DOHH2 (cell line): Measurements from ENCODE around the gene SLIT1.

Experiments
- EZH2phosphoT487 ChIP-seq: fragments of 200-600 bp; sonication (generic); IDR thresholded peaks from 2 replicates; pipeline ENCODE4 v1.6.1; 2017; ENCODE audit warnings: borderline replicate concordance, mild to moderate bottlenecking, antibody characterized with exemption, low read length, moderate library complexity, mixed read lengths
- TF ChIP-seq, protein P1 (sequence below): fragments of 200-600 bp; sonication (generic); IDR thresholded peaks from one replicate; pipeline ENCODE4 v1.5.1; 2014; ENCODE audit warnings: antibody characterized with exemption, mild to moderate bottlenecking, low read depth, low read length; ENCODE audit not compliant: poor library complexity, severe bottlenecking

DNA sequence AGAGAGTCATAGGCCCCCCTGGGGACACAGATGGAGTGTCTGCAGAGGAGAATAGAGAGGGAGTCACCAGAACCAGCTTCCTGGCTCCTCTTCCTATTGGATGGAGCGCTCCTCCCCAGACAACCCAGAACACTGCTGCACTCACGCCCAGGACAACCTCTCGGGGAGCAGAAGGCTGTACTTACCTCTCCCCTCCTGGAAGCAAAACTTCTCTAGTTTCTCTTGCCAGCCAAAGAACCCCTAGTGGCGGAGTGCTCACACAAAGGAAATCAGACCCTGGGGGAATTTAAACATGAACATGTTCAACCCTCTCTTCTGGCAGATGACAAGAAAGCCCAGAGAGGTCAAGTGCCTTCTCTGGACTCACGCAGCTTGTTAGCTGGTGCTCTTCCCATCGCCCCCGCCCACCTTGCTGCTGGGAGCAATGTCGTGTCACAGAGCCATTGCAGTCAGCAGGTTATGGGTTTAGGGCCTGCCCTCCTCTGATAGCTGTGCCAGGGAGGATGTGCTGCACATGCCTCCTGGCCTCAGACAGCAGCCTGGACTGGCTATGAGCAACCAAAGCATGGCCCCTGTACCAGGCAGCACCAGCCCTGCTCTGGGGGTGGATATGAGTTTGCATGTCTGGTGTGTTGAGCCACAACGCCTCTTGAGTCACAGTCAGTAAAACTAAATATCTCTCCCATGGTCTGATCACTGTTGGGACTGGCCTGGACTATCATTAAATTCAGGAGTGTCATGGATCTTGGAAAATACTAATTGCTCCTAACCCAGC lies 84.4 kb downstream of the SLIT1 start:
- TF ChIP-seq EZH2phosphoT487: no peak
- TF ChIP-seq, protein P1, sequence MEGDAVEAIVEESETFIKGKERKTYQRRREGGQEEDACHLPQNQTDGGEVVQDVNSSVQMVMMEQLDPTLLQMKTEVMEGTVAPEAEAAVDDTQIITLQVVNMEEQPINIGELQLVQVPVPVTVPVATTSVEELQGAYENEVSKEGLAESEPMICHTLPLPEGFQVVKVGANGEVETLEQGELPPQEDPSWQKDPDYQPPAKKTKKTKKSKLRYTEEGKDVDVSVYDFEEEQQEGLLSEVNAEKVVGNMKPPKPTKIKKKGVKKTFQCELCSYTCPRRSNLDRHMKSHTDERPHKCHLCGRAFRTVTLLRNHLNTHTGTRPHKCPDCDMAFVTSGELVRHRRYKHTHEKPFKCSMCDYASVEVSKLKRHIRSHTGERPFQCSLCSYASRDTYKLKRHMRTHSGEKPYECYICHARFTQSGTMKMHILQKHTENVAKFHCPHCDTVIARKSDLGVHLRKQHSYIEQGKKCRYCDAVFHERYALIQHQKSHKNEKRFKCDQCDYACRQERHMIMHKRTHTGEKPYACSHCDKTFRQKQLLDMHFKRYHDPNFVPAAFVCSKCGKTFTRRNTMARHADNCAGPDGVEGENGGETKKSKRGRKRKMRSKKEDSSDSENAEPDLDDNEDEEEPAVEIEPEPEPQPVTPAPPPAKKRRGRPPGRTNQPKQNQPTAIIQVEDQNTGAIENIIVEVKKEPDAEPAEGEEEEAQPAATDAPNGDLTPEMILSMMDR: peak; percentile 28
